8988T (cell line): Measurements from ENCODE around the gene ABHD16B.
A peak's percentile ranks its signal among the peaks of the same experiment; 100 is the strongest.

ENCODE experiments used
- DNase-seq: peaks from one replicate; pipeline ENCODE4 v3.0.0; 2011

Gene ABHD16B

GRCh38 chr20:63881451-63882226 lies 20.3 kb downstream of the ABHD16B start:
- no peak for DNase-seq

- no peak for DNase-seq
Measured at GRCh38 chr20:63882257-63883200, 21.2 kb downstream of the ABHD16B start.

- DNase-seq: no peak
Measured at GRCh38 chr20:63883201-63883593, 21.9 kb downstream of the ABHD16B start.

DNA sequence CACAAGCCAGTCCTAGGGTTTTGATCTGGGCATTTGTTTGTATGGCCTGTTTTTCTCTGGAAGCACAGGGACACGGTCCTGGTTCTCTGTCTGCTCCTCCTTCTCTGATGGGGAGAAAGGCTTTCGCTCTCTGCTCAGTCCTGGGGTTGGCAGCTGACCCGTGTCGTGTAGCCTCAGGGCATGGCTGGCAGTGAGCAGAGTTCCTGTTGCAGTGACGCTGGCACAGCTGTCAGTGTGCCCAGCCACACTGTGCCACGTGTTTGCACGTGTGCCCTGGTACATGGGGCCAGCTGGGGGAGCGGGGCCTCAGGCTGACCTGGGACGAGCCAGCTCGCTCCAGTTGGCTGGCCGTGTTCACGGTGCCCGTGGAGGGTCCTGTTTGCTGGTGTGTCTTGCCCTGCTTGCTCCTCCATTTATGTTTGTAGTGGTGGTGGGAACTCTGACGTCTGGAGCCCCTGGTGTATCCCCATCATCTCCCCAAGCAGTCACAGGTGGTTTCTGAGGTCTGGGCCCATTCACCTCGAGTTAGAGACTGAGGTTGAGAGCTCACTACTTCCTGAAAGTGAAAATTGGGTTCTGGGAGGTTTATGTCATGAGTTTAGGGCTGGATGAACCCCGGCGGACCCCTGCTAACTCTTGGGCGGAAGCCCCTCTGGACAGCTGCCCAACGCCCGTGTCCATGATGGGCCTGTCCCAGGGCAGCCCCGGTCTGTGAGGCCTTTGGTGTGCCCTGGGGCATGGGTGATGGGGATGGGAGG lies 23.4 kb downstream of the ABHD16B start:
- no peak for DNase-seq

- no peak for DNase-seq
Measured at GRCh38 chr20:63885264-63886053, 24.2 kb downstream of the ABHD16B start.

DNA sequence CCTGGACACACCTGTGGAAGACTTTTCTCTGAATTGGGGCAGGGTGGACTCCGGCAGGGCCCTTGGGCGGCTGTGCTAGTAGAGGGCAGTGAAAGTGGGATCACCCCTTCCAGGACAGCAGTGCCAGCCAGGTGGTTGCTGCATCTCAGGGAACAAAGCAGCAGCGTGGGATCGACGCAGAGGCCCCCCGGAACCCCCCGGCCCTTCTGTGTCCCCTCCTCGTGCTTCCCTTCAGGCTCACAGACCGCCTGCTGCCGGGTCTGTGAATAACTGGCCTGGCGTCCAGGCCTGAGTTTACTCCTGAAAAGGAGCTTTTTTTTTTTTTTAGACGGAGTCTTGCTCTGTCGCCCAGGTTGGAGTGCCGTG lies 24.7 kb downstream of the ABHD16B start:
- no peak for DNase-seq

DNA sequence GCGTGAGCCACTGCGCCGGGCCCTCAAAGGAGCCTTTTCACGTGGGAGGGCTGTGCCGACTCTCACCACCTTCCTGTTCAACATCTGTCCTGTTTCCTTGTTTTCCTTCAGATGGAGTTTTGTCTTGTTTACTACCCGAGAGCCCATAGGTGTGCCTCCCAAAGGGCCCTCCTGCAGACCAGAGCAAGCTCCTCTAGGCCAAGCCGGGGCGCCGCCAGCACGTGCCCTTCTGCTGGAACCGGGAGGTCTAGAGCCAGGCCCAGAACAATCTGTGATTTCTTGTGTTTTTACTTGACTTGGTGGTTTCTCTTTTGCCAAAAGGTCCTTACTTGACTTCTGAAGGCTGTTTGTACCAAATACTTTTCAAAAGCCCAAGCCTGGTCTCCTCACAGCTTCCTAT lies 25.6 kb downstream of the ABHD16B start:
- no peak for DNase-seq

DNA sequence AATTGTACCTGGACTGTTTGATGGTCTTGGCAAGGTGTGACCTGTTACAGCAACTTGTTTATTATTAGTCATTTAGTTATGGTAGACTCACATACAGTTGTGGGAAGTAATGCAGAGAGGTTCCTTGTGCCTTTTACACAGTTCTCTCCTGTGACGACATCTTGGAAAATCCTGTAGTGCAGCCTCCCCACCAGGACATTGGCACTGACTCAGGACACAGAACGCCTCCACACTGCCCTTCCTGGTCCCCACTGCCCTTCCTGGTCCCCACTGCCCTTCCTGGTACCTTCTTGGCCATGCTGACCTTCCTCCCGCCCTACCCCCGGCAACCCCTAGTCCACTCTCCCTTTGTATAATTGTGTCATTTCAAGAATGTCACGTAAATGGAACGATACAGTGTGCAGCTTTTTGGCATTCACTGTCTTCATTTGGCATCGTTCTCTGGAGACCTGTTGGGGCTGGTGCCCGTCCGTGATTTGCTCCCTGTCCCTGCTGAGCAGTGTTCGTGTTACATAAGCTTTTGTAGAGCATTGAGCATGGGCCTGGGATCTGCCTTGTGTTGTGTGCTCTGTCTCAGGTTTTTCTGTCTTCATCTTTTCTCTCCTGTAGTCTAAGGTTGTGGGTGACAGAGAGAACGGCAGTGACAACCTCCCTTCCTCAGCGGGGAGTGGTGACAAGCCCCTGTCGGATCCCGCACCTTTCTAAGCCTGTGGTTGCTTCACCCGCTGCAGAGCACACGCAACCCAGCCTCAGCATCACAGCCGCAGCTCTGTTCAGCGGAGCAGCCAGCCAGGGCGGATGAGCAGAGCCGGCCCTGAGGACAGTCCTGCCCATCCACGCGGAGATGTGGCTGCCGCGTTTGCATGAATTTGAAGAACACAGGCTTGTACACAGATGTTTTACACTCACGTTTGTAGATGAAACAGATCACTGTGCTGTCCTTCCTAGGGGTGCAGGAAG lies 28.2 kb downstream of the ABHD16B start:
- no peak for DNase-seq

GRCh38 chr20:63890201-63890576 lies 28.9 kb downstream of the ABHD16B start:
- DNase-seq: no peak

DNA sequence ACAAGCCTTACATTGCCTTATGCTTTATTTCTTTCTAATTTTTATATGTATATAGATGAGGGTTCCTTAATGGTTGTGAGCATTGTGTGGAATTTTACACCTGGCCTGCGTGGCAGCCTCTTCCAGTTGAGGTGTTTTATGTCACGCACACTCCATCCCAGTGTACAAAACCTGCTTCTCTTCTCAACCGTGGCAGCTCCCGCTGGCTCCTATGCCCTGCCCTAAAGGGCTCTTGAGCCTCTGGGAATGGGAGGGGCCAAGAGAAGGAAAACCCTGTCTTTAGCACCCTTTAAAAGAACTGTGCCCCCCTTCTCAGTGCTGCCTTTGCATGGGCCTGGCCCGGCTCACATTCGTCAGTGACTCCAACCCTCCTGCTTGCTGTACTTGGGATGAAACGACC lies 29.3 kb downstream of the ABHD16B start:
- no peak for DNase-seq

DNA sequence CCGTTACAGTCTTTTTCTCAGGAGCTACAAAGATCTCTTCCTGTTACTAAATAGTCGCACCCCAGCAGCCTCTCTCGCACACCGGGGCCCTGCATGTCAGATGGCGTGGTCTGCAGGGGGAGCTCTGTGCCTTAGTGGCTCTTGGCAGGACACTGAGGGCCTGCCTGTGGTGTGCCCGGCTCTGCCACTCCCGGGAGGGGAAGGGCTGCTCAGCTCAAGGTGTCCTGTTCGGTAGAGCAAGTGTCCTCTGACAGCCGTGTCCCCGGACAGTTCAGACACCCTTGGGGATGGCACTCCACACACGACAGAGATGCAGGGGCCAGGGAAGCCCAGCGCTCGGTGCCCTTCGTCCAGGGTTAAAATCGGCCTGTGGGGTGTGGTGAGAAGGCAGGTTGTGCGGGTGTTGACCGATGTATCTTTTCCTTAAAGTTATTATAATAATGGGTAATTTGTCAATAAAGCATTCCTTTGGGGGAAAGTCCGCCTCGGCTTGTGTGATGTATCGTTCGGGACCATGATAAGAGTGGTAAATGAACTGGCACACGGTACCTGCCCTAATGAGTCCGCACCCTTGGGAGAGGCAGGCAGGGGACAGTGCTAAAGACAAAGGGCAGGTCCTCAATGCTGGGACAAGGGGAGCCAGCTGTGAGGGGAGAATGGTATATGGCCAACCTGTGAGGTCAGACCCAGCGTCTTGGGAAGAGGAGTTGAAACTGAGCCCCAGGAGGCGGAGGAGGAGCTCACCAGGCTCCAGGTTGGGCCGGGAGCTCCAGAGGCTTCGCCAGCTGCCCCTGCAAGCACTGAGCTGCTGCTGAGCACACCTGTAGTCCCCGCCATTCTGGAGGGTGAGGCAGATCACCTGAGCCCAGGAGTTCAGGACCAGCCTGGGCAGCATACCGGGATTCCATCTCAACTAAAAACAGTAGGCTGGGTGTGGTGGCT lies 30.0 kb downstream of the ABHD16B start:
- DNase-seq: no peak

GRCh38 chr20:63892402-63892801 lies 31.1 kb downstream of the ABHD16B start:
- DNase-seq: no peak

GRCh38 chr20:63893999-63894357 lies 32.7 kb downstream of the ABHD16B start:
- DNase-seq: no peak

DNA sequence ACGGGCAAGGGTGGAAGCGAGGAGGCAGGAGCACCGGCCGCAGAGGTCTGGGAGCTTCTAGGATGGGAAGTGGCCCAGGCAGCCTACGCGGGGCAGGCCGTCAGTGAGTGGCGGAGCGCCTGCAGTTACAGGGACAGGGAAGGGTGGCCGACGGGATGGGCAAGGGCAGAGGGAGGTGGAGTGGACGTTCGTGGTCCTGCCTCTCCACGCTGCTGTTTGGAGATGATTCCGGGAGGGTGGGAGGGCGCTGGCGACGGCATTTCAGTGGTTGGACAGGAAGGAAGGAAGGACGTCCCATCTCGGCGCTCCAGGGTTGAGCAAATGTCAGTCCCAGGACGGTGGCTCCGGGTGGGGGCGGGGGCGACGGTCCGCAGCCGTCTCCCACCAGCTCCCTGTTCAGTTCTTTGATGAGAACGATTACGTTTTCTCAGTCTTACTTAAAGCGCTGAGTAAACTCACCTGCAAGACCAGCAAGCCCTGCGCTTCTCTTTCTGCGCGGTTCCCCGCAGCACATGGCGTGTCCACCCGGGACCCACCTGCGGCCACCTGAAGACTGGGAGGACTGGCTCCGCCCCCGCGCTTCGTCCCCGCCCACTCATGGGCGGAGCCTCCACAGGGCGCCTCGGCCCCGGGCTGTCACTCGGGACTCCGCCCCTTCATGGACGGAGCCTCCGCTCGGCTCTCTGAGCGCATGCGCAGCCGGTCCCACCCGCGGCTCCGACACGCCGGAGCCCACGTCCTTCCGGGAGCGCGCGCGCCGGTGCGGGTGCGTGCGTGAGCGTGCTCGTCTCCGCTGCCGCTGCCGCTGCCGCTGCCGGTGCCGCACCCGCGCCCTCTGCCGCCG lies 33.3 kb downstream of the ABHD16B start, which contains the start of gene DNAJC5:
Gene DNAJC5, plus strand, starts transcription at position 769 of the 844 bp plus-strand sequence. CDS start 33,220 bp downstream, outside the sequence.
- peak; percentile 100 for DNase-seq

DNA sequence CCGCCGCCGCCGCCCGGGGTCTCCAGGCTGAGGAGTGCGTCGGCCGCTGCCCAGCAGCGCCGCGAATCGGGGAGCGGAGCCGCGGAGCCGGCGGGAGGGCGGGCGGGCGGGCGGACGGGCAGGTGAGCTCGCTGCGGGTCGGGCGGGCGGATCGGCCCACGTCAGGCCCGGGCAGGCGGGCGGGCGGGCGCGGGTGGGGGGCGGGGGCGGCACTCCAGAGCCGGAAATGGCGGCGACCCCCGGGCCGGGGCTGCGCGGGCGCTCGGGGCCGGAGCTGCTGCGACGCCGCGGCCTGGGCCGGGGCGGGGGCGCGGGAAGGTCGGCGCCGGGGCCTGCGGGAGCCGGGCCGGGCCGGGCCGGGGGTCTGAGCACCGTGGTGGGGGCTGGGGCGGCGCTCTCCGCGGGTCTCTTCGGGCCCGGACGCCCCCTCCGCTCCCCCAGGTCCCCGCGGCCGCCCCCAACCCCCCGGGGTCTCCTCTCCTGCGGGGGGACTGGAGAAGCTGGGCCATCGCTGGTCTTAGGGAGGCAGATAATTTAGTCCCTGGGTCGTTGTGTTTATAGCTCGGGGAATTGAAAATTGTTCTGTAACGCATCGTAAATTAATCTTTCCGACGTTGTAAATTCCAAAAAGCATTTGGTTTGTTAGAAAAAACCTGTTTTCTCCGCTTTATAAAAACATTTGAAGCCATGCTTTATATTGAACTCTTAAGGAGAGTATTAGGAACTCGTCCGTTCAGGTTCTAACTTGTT lies 34.1 kb downstream of the ABHD16B start:
- peak; percentile 31 for DNase-seq

DNA sequence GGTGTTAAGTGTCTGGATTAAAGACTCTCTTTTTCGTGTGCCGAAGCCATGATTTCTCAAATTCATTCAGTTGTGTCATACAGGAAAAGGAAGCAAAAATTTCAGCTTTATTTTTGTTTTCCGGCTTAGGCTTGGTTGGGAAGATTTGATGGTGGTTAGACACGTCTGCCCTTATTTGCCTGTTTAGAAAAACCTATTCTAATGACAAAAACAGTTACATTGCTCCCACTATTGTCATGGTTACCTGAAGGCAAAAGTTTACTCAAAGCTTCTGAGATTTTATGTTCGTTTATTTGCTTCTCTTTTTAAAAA lies 34.6 kb downstream of the ABHD16B start:
- DNase-seq: peak; percentile 6

DNA sequence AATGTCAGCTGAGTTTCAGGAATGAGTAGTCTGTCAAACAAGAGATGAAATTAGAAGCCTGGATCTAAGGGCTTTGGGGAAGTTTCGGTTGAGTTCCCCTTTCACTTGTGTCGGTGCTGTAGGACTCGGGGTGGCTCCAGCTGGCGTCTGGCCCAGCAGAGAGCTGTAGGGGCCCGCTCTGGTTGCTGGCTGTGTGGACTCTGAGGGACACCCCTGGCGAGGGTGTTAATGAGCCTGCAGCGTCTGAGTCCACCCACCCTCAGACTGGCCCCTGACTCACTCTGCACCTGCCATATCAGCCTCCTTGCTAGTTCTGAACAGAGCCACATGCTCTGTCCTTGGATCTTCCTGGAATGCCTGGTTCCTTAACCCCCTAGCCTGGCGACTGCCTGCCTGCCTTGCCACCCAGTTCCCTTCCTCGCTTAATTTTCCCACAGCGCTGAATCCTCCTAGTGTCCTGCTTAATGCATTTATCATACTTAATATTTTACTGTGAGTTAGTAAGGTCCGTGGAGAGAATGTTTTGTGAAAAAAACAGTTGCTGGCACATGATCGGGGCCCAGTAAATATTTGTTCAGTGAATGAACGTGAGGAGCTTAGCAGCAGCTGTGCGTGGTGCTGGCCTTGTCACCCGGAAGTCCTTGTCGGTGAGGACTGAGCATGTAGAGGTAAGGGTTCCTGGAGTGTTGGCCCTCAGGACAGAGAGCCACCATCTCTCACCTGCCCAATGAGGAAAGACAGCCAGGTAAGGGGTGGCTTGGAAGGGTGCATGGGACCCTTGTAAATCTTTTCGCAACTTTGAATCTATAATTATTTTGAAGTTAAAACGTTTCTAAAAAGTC lies 35.2 kb downstream of the ABHD16B start:
- DNase-seq: peak; percentile 58
